ENCODE results near the gene NCKAP5.

The NCKAP5 gene

GRCh38 chr2:133139847-133140533 lies 428.3 kb downstream of the NCKAP5 start:
- in situ Hi-C loops (cut with HindIII; ENCODE audit: low sequenced_read_pairs): no loop called here
- no peak overlapping the region for H3K4me3 ChIP-seq (ENCODE audit: low read depth, low read length)
- DNase-seq (ENCODE audit: low read depth): no peak
- TF ChIP-seq CTCF (IDR thresholded peaks at IDR 0.05; ENCODE audit: low read depth, low read length, missing control alignments): no peak

- H3K4me3 ChIP-seq (ENCODE audit: low read depth, low read length): no peak overlapping the region
- no peak for TF ChIP-seq CTCF (IDR thresholded peaks at IDR 0.05; ENCODE audit: low read depth, low read length, missing control alignments)
- in situ Hi-C loops (cut with HindIII; ENCODE audit: low sequenced_read_pairs): no loop called here
- DNase-seq (ENCODE audit: low read depth): no peak
These were observed 429.6 kb downstream of the NCKAP5 start for GRCh38 chr2:133138693-133139092.

- no peak for DNase-seq (ENCODE audit: low read depth)
- no peak for TF ChIP-seq CTCF (IDR thresholded peaks at IDR 0.05; ENCODE audit: low read depth, low read length, missing control alignments)
- no peak overlapping the region for H3K4me3 ChIP-seq (ENCODE audit: low read depth, low read length)
- in situ Hi-C loops (cut with HindIII; ENCODE audit: low sequenced_read_pairs): no loop called here
These were observed 433.1 kb downstream of the NCKAP5 start for GRCh38 chr2:133135035-133135654.

GRCh38 chr2:133130548-133131246 lies 437.6 kb downstream of the NCKAP5 start:
- no peak overlapping the region for H3K4me3 ChIP-seq (ENCODE audit: low read depth, low read length)
- TF ChIP-seq CTCF (IDR thresholded peaks at IDR 0.05; ENCODE audit: low read depth, low read length, missing control alignments): no peak
- DNase-seq (ENCODE audit: low read depth): no peak
- in situ Hi-C loops (cut with HindIII; ENCODE audit: low sequenced_read_pairs): no loop called here

GRCh38 chr2:133124446-133124845 lies 443.8 kb downstream of the NCKAP5 start:
- in situ Hi-C loops (cut with HindIII; ENCODE audit: low sequenced_read_pairs): no loop called here

More at GRCh38 chr2:133124446-133124845, 443.8 kb downstream of the NCKAP5 start:
- TF ChIP-seq CTCF (IDR thresholded peaks at IDR 0.05; ENCODE audit: low read depth, low read length, missing control alignments): no peak
- no peak overlapping the region for H3K4me3 ChIP-seq (ENCODE audit: low read depth, low read length)
- DNase-seq (ENCODE audit: low read depth): no peak
